ENCODE data around the gene RABGAP1L. TPM values are rescaled to one million over a fixed set of nuclear protein-coding genes. Genes with fewer than 3 reads are reported as not detected.

Gene RABGAP1L
- total RNA-seq, 1 donor from 2014 or later, result 46.0 TPM

DNA sequence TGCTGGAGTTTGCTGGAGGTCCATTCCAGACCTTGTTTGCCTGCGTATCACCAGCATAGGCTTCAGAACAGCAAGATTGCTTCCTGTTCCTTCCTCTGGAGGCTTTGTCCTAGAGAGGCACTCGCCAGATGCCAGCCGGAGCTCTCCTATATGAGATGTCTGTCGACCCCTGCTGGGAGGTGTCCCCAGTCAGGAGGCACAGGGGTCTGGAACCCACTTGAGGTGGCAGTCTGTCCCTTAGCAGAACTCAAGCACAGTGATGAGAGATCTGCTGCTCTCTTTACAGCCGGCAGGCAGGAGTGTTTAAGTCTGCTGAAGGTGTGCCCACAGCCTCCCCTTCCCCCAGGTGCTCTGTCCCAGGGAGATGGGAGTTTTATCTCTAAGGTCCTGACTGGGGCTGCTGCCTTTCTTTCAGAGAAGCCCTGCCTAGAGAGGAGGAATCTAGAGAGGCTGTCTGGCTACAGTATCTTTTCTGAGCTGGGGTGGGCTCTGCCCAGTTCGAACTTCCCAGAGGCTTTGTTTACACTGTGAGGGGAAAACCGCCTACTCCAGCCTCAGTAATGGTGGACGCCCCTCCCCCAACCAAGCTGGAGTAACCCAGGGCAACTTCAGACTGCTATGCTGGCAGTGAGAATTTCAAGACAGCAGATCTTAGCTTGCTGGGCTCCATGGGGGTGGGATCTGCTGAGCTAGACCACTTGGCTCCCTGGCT lies 493.4 kb downstream of the RABGAP1L start:
- peak; percentile 32 for DNase-seq (ENCODE audit: low spot score)

GRCh38 chr1:174654560-174654959 lies 495.2 kb downstream of the RABGAP1L start:
- H3K9me3 ChIP-seq (ENCODE audit: low read depth), result no peaks in the 10 kb centered on the region
- Mint-ChIP-seq H3K9me3 (peaks cover 9% of the 10 kb centered on the region), H3K36me3 (no peaks in the 10 kb centered on the region), H3K27ac (no peak overlapping the region), H3K27me3 (ENCODE audit: insufficient read depth, low read depth) (no peaks in the 10 kb centered on the region), H3K4me1 (peaks cover 15% of the 10 kb centered on the region), H3K4me3 (no peak overlapping the region)
- no peak overlapping the region for H3K4me2 ChIP-seq
- H3K4me3 ChIP-seq, result no peak overlapping the region
- H2AFZ ChIP-seq (replicated peaks), result no peak overlapping the region
- no peak for DNase-seq (ENCODE audit: low spot score)
- H3K36me3 ChIP-seq, result no peaks in the 10 kb centered on the region
- no peaks in the 10 kb centered on the region for H3K27me3 ChIP-seq
- no peak overlapping the region for H3K9ac ChIP-seq
- H4K20me1 ChIP-seq (ENCODE audit: low read depth), result no peaks in the 10 kb centered on the region
- H3K27ac ChIP-seq, result no peak overlapping the region
- TF ChIP-seq EZH2 (IDR thresholded peaks at IDR 0.05) (no peak), CTCF (IDR thresholded peaks at IDR 0.05) (no peak), EZH2phosphoT487 (IDR thresholded peaks at IDR 0.05) (no peak)
- H3K4me1 ChIP-seq, result peaks cover 11% of the 10 kb centered on the region
- H3K79me2 ChIP-seq (ENCODE audit: low read depth), result no peaks in the 10 kb centered on the region
- H3F3A ChIP-seq (ENCODE audit: low read depth), result no peaks in the 10 kb centered on the region

More for the DNA sequence above, 493.4 kb downstream of the RABGAP1L start:
- peak overlapping the region; percentile 16 for H3K27ac Mint-ChIP-seq
- peaks cover 15% of the 10 kb centered on the region for H3K4me1 Mint-ChIP-seq
- H3K79me2 ChIP-seq (ENCODE audit: low read depth), result no peaks in the 10 kb centered on the region
- H4K20me1 ChIP-seq (ENCODE audit: low read depth), result no peaks in the 10 kb centered on the region
- H3K4me1 ChIP-seq, result peaks cover 11% of the 10 kb centered on the region
- no peaks in the 10 kb centered on the region for H3K9me3 ChIP-seq (ENCODE audit: low read depth)
- peak overlapping the region; percentile 63 for H2AFZ ChIP-seq (replicated peaks)
- H3K27me3 ChIP-seq, result no peaks in the 10 kb centered on the region
- H3K27me3 Mint-ChIP-seq (ENCODE audit: insufficient read depth, low read depth), result no peaks in the 10 kb centered on the region
- H3F3A ChIP-seq (ENCODE audit: low read depth), result no peaks in the 10 kb centered on the region
- no peaks in the 10 kb centered on the region for H3K36me3 ChIP-seq
- no peaks in the 10 kb centered on the region for H3K36me3 Mint-ChIP-seq
- H3K4me3 Mint-ChIP-seq, result no peak overlapping the region
- no peak overlapping the region for H3K4me3 ChIP-seq
- H3K4me2 ChIP-seq, result peak overlapping the region; percentile 47
- peaks cover 19% of the 10 kb centered on the region for H3K9me3 Mint-ChIP-seq
- no peak overlapping the region for H3K9ac ChIP-seq
- TF ChIP-seq CTCF (IDR thresholded peaks at IDR 0.05) (no peak), EZH2phosphoT487 (IDR thresholded peaks at IDR 0.05) (no peak)
- H3K27ac ChIP-seq, result no peak overlapping the region

GRCh38 chr1:174656409-174657059 lies 497.2 kb downstream of the RABGAP1L start:
- H3K4me2 ChIP-seq, result no peak overlapping the region
- H3F3A ChIP-seq (ENCODE audit: low read depth), result no peaks in the 10 kb centered on the region
- Mint-ChIP-seq H3K27ac (no peak overlapping the region), H3K9me3 (peaks cover 8% of the 10 kb centered on the region), H3K4me1 (peaks cover 15% of the 10 kb centered on the region), H3K36me3 (no peaks in the 10 kb centered on the region), H3K4me3 (no peak overlapping the region), H3K27me3 (ENCODE audit: insufficient read depth, low read depth) (no peaks in the 10 kb centered on the region)
- no peak for DNase-seq (ENCODE audit: low spot score)
- no peak for TF ChIP-seq CTCF (IDR thresholded peaks at IDR 0.05)
- TF ChIP-seq EZH2phosphoT487 (IDR thresholded peaks at IDR 0.05), result no peak
- no peak for TF ChIP-seq EZH2 (IDR thresholded peaks at IDR 0.05)
- H3K9me3 ChIP-seq (ENCODE audit: low read depth), result no peaks in the 10 kb centered on the region
- no peak overlapping the region for H3K9ac ChIP-seq
- peaks cover 11% of the 10 kb centered on the region for H3K4me1 ChIP-seq
- H3K36me3 ChIP-seq, result no peaks in the 10 kb centered on the region
- H3K27me3 ChIP-seq, result no peaks in the 10 kb centered on the region
- H2AFZ ChIP-seq (replicated peaks), result no peak overlapping the region
- H3K79me2 ChIP-seq (ENCODE audit: low read depth), result no peaks in the 10 kb centered on the region
- no peaks in the 10 kb centered on the region for H4K20me1 ChIP-seq (ENCODE audit: low read depth)
- H3K27ac ChIP-seq, result no peak overlapping the region
- H3K4me3 ChIP-seq, result no peak overlapping the region
